Transverse colon (tissue), 4 donors: ENCODE measurements around the gene NCOA4. TPM values are rescaled to one million over a fixed set of nuclear protein-coding genes. Genes with fewer than 3 reads are reported as not detected.

Source experiments
- DNase-seq: peaks from one replicate; pipeline ENCODE4 v3.0.0-alpha.2; 2019
- H3K27ac ChIP-seq, 4 donors: fragments of 200-600 bp; sonication (generic); 2 replicates each; pipeline ENCODE4 v1.5.1; 2016 to 2018; ENCODE audit warnings: inconsistent platforms in 4 of 4
- H3K27me3 ChIP-seq: fragments of 200-600 bp; sonication (generic); 2 replicates; pipeline ENCODE4 v1.5.1; 2017; ENCODE audit warnings: inconsistent platforms
- H3K36me3 ChIP-seq, 4 donors: fragments of 200-600 bp; sonication (generic); 2 replicates each; pipeline ENCODE4 v1.5.1; 2017 to 2019; ENCODE audit warnings: inconsistent platforms in 4 of 4
- H3K4me1 ChIP-seq, 4 donors: fragments of 200-600 bp; sonication (generic); 2 replicates each; pipeline ENCODE4 v1.5.1; 2017 to 2020; ENCODE audit warnings: inconsistent platforms in 4 of 4
- H3K4me3 ChIP-seq, 4 donors: fragments of 200-600 bp; sonication (generic); 1 replicate in 1 of 4; 2 replicates in 3 of 4; pipeline versions ENCODE4 v1.5.1 to v1.6.1; 2017 to 2019; ENCODE audit warnings: inconsistent platforms in 4 of 4
- H3K9me3 ChIP-seq, 2 donors: fragments of 200-600 bp; sonication (generic); 2 replicates each; pipeline ENCODE4 v1.5.1; 2017 to 2019; ENCODE audit warnings: inconsistent platforms in 2 of 2
- CTCF ChIP-seq, 5 experiments: fragments of 200-600 bp in 3 of 5; fragments of 450-650 bp in 2 of 5; sonication (generic) in 3 of 5; IDR thresholded peaks; 1 replicate in 2 of 5; 2 replicates in 3 of 5; pipeline ENCODE4 v1.5.1; 2016 to 2017; ENCODE audit warnings: antibody characterized with exemption in 5 of 5, inconsistent platforms in 3 of 5, mild to moderate bottlenecking in 2 of 5, moderate library complexity in 1 of 5
- EP300 ChIP-seq: sonication (generic); formaldehyde crosslinking; IDR thresholded peaks from one replicate; pipeline ENCODE4 v1.6.1; 2017; ENCODE audit warnings: antibody characterized with exemption, low read depth
- POLR2A ChIP-seq: fragments of 450-650 bp; IDR thresholded peaks from one replicate; pipeline ENCODE4 v1.6.1; 2016; ENCODE audit warnings: antibody characterized with exemption, mild to moderate bottlenecking, moderate library complexity
- POLR2AphosphoS5 ChIP-seq, 3 donors: sonication (generic); formaldehyde crosslinking; IDR thresholded peaks; one replicate each; pipeline ENCODE4 v1.6.1; 2016; ENCODE audit warnings: antibody characterized with exemption in 3 of 3
- WGBS, 2 donors: methylation state at CpG; one replicate each; pipeline ENCODE4 v1.1.5; 2018; ENCODE audit warnings: low coverage in 1 of 2; 5-methylcytosine and 5-hydroxymethylcytosine counted together
- in situ Hi-C, 4 donors: fragments of 200-750 bp; cut with MboI; loops; one replicate each; pipeline versions ENCODE4 v1.15.0 to v1.15.1; 2017; ENCODE audit warnings: low sequenced_read_pairs in 3 of 4, low pct_ligation_motif_present in 1 of 4, low pct_unique_long_range_greater_than_20kb in 1 of 4
- intact Hi-C: fragments of 100-400 bp; cut with DNase I; formaldehyde crosslinking; loops from one replicate; pipeline ENCODE4 v1.15.1; 2023; ENCODE audit warnings: low total_unique reads
- total RNA-seq, 4 donors: library from RNA; depleted of rRNA; stranded (reverse); fragments of >200 nt; gene quantifications; one replicate each; pipeline ENCODE4 v1.1.0, GENCODE V29; 2016

NCOA4 gene
- total RNA-seq, 4 donors from 2014 or later = 129 to 208 (median 178) TPM

- Histone ChIP-seq H3K4me3 (no peak overlapping the region), H3K27ac (no peak overlapping the region), H3K27me3 (no peaks in the 10 kb centered on the region), H3K36me3 (no peaks in the 10 kb centered on the region), H3K4me1 (no peaks in the 10 kb centered on the region), H3K9me3 (no peaks in the 10 kb centered on the region)
- TF ChIP-seq EP300 (no peak), POLR2A (no peak), CTCF (IDR thresholded peaks at IDR 0.05) (no peak), POLR2AphosphoS5 (IDR thresholded peaks at IDR 0.05) (no peak)
- WGBS, 2 donors = 60 to 68% methylated on average over 2 to 3 of the region's 3 CpGs
- intact Hi-C loops = no loop called here
- no peak for DNase-seq
- in situ Hi-C loops = no loop called here
These were observed 45.4 kb upstream of the NCOA4 start for GRCh38 chr10:46075869-46076268.

- no peak for DNase-seq
- no peaks in the 10 kb centered on the region for H3K27me3 ChIP-seq
- no peak overlapping the region for H3K27ac ChIP-seq
- H3K4me1 ChIP-seq = no peaks in the 10 kb centered on the region
- TF ChIP-seq POLR2A = no peak
- TF ChIP-seq POLR2AphosphoS5 (IDR thresholded peaks at IDR 0.05) = no peak
- TF ChIP-seq EP300 = no peak
- TF ChIP-seq CTCF (IDR thresholded peaks at IDR 0.05) = no peak
- WGBS, 2 donors = 73 to 88% methylated on average over 4 of the region's 4 CpGs
- no peaks in the 10 kb centered on the region for H3K9me3 ChIP-seq
- no peaks in the 10 kb centered on the region for H3K36me3 ChIP-seq
- in situ Hi-C loops = no loop called here
- H3K4me3 ChIP-seq = no peak overlapping the region
- intact Hi-C loops = no loop called here
These were observed 43.9 kb upstream of the NCOA4 start for GRCh38 chr10:46074196-46074946.

GRCh38 chr10:46073564-46073963 lies 43.1 kb upstream of the NCOA4 start:
- TF ChIP-seq CTCF (IDR thresholded peaks at IDR 0.05) = no peak
- TF ChIP-seq EP300 = no peak
- TF ChIP-seq POLR2AphosphoS5 (IDR thresholded peaks at IDR 0.05) = no peak
- no peak for TF ChIP-seq POLR2A
- WGBS, 2 donors = 82% methylated on average over 1 of the region's 1 CpG; no CpG with 5 or more reads in 1 of the 2 donors
- H3K4me3 ChIP-seq = no peak overlapping the region
- no peak overlapping the region for H3K27ac ChIP-seq
- in situ Hi-C loops = no loop called here
- intact Hi-C loops = no loop called here
- DNase-seq = no peak
- no peaks in the 10 kb centered on the region for H3K36me3 ChIP-seq
- no peaks in the 10 kb centered on the region for H3K4me1 ChIP-seq
- H3K27me3 ChIP-seq = no peaks in the 10 kb centered on the region
- no peaks in the 10 kb centered on the region for H3K9me3 ChIP-seq

GRCh38 chr10:46070749-46071148 lies 40.3 kb upstream of the NCOA4 start:
- no peaks in the 10 kb centered on the region for H3K9me3 ChIP-seq
- H3K27ac ChIP-seq = no peak overlapping the region
- TF ChIP-seq POLR2A (no peak), EP300 (no peak), POLR2AphosphoS5 (IDR thresholded peaks at IDR 0.05) (no peak), CTCF (IDR thresholded peaks at IDR 0.05) (no peak)
- DNase-seq = no peak
- 64 to 70% methylated on average over 6 of the region's 6 CpGs for WGBS, 2 donors
- in situ Hi-C loops = no loop called here
- H3K4me3 ChIP-seq = no peak overlapping the region
- no peaks in the 10 kb centered on the region for H3K27me3 ChIP-seq
- no peaks in the 10 kb centered on the region for H3K36me3 ChIP-seq
- intact Hi-C loops = no loop called here
- H3K4me1 ChIP-seq = no peaks in the 10 kb centered on the region
